CD4-positive, alpha-beta T cell treated with Interleukin-4 for 1 hour (primary cell): ENCODE results near the gene MAP3K7.
A peak's percentile ranks its signal among the peaks of the same experiment; 100 is the strongest.
"Not testable (repeated sequence)": the region's sequence is repeated elsewhere in the genome, so short reads cannot be mapped to it uniquely, and the experiment has no call there.

ENCODE experiments used
- DNase-seq, 2 donors: peaks; one replicate each; pipeline ENCODE4 v3.0.0-alpha.2; 2020 to 2022

MAP3K7 gene

DNA sequence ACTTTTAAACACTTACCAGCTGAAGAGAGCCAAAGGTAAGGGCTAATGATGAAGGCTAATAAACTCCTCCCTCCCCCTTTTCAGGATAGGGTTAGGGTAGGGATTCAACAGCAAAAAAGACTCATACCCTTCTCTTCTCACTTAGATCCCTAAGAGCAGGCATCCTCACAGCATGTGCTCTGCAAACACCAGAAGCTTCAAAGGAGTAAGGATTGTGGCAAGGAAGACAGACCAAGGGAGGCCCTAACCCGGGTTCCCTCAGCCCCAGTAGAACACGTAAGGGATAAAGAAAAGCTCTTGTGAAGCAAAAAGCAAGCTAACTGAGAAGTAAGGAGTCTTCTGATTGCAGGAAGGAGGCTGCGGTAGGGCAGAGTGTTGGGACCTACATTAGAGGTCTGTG lies 11.6 kb downstream of the MAP3K7 start:
- DNase-seq, result no peak

DNA sequence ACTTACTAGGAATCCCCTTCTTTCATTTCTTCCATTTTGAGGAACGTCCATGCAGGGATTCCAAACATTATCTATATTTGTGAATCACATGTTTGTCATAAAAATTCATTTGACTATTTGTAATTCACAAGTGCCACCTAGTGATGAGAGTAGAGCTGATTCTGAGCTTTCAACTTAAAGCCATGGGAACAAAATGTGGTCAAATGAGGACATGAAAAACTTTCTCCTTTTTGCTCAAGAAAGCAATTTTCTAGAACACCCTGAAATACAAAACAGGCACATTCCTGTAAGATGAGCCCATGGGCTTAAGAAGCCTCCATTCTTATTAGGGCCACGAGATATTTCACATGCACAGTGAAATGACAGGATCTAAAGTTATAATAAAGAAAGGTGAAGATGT lies 12.3 kb downstream of the MAP3K7 start:
- no peak for DNase-seq

DNA sequence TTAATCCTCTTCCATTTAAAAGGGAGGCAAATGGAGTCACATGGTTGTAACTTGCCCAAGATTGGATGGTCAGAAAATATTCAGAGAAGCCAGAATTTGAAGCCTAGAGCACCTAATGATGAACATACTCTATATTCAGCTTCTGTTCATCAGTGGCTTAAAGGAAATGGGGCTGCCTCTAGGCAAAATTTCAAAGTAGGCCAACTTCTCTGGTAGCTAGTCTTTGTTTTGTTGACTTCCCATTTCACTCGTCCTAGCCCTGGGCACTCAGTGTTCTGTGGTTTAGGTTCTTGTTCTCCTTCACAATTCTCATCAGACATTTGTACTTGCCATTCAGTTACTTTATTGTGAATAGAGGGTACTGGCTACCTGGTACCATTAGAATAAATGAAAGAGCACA lies 13.2 kb downstream of the MAP3K7 start:
- no peak for DNase-seq

DNA sequence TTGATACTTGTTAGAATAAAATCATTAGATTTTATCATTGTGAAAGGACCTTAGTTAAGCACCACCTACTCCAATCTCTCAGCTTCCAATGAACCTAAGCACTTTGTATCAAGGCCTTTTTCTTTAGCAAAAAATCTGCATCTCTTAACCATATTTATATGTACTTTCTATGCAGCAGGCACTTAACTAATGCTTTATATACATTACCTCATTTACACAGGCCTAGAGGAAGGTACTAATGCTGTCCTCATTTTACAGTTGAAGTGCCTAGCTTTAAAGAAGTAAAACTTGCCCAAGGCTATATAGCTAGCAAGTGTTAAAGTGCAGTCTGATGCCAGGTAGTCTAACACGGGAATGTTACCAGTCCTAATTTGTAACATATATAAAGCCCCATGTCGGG lies 14.0 kb downstream of the MAP3K7 start:
- no peak for DNase-seq

DNA sequence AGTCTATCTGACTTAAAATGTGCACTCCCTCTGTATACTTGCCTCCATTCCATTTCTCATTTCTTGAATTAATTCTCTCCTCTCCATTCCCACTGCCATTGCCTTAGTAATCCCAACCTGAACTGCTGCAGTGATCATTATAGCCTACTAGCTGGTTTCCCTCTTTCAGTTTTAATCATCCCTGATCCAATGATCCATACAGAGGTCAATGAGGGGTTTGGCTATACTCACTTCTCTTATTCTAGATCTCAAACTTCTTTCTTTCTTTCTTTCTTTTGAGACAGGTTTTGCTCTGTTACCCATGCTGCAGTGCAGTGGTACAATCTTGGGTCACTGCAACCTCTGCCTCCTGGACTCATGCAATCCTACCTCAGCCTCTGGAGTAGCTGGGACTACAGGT lies 17.6 kb downstream of the MAP3K7 start:
- no peak for DNase-seq

DNA sequence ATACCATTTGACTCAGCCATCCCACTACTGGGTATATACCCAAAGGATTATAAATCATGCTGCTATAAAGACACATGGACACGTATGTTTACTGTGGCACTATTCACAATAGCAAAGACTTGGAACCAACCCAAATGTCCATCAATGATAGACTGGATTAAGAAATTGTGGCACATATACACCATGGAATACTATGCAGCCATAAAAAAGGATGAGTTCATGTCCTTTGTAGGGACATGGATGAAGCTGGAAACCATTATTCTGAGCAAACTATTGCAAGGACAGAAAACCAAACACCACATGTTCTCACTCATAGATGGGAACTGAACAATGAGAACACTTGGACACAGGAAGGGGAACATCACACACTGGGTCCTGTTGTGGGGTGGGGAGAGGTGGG lies 19.2 kb downstream of the MAP3K7 start:
- not testable (repeated sequence) for DNase-seq

DNA sequence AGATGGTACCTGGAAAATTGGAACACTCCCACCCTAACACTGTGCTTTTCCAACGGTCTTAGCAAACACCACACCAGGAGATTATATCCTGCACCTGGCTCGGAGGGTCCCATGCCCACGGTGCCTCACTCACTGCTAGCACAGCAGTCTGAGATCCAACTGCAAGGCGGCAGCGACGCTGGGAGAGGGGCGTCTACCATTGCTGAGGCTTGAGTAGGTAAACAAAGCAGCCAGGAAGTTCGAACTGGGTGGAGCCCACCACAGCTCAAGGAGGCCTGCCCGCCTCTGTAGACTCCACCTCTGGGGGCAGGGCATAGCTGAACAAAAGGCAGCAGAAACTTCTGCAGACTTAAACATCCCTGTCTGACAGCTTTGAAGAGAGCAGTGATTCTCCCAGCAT lies 24.5 kb downstream of the MAP3K7 start:
- peak in 1 of 2 donors; percentile 29 for DNase-seq

DNA sequence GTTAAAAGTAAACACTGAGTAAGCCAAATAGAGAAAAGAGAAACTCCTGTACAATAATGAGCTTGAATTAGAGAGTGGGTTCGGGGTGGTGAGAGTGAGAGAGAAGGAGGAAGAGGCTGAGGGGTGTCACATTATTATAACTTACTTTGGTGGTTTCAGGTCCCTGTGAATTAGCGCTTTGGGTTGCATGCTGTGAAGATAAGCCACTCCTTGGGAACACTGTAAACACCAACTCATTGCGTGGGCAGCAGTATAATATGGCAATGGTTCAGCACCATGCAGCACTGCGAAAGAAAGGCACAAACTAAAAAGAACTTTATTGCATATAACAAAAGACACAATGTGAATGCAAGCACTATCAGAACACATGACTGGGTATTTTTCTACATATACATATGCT lies 26.9 kb downstream of the MAP3K7 start:
- no peak for DNase-seq

DNA sequence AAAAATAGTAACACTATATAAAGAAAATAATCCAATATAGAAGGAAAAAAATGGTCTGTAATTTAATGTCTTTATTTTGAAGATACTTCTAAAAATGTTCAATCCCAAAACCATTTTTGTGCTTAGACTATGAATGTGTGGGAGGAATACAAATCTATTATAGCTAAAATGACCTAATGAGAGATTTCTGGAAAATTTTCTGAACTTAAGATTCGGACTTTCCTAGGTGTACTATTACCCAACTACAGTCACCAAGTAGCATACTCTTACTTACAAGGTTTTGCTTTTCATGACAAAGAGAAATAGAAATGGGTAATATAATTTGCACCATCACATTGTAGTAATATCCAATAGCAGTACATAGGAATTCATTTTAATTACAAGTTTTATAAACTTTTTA lies 29.9 kb downstream of the MAP3K7 start:
- no peak for DNase-seq

DNA sequence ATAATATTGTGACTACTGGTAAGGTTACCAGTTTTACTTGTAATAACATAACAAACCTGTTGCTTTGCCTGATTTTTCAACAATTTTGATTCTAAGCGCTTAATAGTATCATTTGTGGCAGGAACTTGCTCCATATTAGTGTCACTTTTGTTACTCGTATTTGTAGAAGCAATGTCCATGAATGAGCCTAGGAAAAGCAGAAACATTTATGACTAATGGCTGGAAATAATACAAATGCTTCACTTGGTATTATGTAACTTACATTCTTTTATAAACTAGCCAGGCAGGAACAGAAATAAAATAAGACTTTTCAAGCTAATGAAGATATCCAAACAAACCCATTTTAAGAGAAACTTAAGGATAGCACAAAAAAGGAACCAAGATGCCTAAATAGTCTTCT lies 38.9 kb downstream of the MAP3K7 start:
- DNase-seq, result no peak

DNA sequence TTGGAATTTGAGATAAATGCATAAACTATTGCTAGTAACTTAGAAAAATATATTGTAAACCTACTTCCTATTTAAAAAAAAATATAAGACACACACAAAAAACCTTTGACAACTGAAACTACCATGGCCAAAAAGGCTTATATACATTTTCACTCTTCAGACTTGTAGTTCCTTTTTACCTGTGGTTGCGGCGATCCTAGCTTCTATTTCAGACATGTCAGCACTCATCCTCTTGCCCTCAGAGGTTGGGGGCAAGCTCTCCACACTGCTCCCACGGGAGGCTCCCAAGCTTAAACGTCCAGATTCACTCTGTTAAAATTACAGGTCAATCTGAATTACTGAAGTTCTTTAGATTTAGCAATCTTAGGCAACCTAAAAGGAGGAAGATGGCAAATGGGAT lies 39.8 kb downstream of the MAP3K7 start:
- no peak for DNase-seq

DNA sequence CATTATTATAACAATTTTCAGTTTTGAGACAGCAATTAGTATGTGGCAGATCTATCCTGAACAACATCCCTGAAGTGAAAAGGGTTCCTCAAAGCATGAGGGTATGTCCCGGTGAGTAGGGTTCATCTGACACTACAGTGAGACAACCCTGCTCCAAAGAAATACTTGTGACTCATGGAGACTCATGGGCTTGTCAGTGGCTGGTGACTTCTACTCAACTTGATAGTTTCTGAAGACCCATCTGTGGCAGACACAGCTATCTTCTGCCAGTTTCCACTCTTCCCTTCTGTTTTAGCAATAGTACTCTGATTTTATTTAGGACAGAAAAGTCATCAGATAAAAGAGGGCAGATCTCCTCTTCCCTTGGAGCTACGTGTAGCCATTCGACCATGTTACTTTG lies 41.4 kb downstream of the MAP3K7 start:
- DNase-seq, result no peak

DNA sequence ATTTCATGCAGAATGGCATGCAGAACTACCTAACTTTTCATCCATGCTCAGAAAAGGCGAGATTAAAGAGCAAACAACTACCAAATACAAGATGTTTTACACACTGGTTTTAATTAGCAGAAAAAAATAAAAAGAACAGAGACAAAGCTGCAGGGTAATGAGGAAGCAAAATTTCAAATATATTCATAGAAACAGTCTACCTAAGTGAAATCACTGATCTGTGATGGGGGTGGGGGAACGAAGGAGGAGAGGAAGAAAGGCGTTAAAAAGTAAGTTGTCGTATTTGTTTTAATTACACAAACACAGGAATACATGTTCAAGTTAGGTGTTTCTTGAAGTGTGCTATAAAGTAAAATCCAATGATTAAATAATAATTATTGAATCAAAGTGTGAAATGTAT lies 42.1 kb downstream of the MAP3K7 start:
- DNase-seq, result no peak

DNA sequence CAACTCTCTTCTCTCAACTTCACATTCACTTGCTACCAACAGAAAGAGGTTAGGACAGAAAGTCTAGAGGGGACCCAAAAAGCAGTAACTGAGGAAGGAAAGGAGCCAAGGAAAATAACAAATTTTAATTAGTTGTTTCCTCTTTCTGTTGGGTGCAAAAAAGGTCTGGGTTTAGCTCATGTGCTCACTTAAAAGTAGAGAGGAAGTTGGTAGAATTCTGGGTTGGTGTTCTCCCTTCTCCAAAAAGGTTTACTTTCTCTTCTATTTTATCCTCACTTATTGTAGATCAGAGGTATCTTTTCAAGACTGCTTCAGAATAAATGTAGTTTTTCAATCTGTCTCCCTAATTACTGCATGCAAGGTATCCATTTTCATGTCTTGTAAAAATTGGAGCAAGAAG lies 42.8 kb downstream of the MAP3K7 start:
- no peak for DNase-seq

DNA sequence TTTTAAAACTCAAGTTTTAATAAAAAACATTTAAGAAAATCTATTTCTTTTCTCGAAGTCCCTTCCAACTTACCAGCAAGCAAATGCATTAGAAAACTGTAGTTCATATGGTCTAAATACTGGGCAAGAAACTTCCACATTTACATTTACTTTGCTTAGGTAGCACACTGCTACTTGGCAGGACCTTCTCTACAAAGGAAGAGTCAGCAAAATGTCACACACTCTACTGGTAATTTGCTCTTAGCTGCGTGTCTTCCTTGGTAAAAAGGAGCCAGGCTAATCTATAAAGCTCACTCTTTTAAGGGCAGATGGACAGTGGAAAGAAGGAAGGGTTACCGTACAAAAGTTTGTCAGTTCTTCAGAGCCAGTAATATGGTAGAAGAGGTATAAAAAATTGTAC lies 45.7 kb downstream of the MAP3K7 start:
- DNase-seq, result no peak

DNA sequence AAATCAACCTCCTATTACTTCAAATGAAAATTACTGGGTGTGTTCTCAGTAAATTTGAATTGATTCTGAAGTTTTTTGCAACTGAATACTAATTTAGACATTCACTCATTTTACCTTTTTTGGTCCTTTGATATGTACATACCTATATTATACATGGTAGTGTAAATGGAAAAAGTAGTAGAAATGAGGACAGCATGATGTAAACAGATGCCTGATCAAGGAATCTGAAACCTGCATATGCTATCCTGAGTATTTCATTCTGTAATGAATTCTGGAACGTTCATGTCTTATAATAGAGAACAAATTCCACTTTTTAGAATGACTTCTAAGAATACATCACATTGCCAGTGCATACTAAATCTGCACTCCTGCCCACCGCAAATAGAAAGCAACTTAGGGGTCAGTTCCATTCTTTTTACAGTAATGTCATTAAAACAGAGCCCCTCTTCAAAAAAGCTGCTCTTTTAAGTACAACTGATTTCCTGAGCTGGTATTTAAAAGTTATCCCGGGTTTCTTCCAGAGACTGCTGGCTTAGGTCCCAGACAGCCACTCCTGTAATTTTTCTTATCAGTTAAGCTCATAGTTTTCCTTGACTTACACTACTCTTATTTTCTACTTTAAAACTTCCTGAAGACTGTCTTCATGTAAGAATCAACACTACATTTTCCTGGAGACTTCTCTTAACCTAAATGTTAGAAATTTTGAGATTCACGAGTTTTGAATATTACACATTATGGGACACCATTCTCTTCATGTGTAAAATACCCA lies 48.4 kb downstream of the MAP3K7 start:
- no peak for DNase-seq

DNA sequence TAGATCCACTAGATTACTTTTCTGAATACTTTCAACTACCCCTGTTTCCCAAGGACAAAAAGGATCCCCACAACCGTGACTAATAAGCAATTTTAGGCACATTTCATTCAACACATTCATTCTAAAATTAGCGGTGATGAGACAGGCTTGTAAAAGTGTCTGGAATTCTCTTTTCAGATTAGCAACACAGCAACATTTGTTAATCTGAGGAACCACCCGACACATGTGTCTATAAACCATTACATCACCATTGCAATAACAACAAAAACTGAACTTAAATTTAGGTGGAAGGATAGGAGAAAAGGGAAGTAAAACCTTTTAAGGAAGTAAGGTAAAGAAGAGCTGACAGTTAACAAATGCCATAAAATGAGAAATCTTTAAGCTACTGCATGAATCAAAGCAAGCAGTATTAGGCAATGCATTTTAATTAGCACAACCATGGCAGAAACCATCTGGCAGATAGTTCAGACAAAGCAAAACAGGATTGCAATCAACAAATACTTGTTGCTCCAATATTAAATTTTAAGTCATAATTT lies 49.1 kb downstream of the MAP3K7 start:
- DNase-seq, result peak; percentile 13 to 14

DNA sequence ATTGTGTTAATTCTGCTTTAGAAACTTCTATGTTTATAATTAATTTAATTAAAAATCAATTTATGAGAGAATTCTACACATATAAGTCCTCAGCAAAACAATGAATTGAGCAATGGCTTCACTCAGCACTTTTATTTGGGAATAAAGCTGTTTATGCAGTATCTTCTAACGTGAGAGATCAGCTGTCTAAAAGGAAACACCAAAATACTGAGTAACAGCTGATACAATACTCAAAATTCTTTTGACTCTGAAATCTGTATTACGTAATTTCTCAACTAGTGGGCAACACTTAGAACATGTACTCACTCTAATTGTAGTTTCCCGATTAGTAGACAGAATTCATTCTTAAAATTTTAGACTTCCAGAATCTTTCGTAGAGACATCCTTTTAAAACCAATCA lies 49.8 kb downstream of the MAP3K7 start:
- no peak for DNase-seq

DNA sequence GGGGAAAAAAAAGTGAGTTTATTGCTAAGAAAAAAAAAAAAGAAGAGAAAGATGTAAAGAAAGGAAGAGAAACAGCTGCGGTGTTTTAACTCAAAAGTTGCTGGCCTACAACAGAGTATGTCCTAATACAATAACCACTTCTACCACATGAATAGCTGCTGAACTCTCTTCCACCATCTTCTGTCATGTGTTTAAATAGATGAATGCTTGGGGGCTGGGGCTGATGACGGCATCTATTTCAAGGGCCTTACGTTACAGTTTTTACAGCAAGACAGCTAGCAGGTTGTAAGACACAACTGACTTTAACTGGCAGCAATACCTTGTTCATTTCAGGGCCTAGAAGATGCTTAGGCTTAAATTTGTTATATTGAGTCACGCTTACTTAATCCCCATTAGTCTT lies 50.4 kb downstream of the MAP3K7 start:
- DNase-seq, result no peak

DNA sequence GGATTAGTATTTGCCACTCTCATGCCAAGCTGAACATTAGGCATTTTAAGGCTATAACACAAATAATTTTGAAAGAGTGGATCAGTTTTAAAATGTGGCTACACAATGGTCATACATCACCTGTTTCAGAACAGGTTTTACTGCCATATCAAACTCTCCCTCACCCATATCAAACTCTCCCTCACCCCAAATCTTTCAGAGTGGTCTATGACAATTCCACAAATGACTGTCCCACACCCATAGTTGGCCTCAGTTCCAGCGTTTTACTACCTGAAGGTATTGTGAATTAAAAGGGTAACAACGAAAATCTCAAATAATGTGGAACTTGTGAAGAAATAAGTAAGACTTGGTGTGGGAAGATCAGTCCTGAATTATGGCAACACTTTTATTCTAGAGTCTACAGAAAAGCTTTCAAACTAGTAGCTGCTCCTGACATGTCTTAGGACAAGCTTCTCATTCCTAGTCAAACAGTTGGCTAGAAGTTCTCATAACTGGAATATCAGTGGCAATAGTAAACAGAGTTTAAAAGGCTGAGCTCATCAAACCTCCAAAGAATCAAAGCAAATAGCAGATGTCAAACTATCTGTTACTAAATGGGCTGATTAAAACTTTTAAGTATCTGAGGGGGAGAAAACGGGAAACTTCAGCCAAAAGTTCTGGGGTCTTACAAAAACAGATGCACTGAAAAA lies 52.4 kb downstream of the MAP3K7 start:
- no peak for DNase-seq

DNA sequence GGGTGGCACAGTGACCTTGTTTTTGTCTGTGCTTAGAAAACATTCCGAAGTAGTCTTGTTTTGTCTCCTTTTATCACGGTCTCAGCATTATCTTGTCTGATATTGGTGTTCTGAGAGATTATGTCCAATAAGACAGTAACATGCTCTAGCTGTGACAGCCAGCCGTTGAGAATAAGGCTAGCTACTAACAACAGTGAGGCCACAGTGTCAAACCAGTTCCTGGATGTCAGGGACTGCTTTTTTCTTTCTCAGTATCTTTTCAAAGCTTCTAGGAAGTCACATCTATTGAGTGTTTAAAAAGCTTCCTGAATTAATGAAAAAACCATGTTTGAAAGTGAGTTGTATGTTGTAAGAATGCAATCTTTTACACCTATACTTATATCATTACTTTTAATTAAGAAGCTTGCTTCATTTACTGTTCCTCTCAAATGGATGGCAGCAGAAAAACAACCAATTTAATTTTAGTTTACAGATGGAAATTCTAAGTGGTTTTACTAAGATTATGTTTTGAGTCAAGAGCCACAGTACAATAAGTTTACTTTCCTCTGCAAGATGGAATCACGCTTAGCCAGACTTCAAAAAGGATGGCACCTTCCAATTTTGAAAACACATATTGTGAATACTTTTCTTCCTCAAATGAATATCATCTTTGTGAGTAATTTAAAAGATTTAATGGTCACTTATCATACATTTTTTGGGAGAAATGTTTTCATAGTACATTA lies 53.1 kb downstream of the MAP3K7 start:
- DNase-seq, result no peak

DNA sequence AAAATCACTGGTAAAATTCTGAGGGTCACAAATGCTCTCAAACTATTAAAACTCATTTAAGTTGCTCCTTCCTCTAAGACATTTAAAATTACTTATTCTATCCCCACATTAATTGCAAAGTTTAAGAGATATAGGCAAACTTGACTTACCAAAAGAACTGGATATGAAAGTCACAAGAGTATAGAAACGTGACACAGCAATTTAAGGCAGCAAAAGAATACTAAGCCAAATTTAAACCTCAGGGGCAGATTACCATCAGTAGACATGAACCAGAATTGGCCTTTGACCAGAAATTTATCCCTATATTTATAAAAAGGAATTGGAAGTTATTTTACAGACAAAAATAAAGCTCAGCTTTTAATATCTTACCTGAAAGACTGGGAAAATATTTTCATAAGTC lies 56.0 kb downstream of the MAP3K7 start:
- DNase-seq, result no peak

DNA sequence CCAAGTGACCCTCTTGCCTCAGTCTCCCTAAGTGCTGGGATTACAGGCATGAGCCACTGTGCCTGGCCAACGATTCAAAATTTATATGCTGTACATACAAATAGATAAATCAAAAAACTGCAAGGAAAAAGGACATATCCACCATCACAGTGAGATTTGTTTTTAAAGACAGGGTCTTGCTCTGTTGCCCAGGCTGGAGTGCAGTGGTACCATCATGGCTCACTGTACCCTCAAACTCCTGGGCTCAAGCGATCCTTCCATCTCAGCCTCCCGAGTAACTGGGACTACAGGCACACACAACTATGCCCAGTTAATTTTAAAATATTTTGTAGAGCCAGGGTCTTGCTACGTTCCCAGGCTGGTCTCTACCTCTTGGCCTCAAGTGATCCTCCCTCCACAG lies 61.5 kb downstream of the MAP3K7 start:
- no peak for DNase-seq

DNA sequence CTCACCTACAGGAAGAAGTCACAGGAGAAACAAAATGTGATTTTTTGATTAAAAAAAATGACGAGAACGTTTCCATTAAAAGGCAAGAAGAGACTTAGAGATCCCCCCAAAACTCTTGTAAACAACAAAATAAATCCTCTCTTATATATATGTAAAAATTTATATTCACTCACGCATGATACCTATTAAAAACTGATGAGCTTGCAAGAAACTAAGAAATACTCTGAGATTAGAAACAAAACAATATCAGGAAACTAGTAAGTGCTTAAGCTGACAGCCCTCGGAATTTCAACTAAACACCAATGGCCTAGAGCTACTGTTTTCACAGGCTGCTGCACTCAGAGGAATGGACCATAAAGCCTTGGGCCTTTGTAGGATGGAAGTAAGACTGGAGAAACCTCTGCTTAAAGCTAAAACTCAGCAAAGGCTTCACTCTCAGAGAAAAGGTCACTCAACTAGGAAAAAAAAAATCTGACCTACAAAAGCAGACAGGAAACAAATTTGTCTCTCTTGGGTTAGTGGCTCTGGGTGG lies 63.0 kb downstream of the MAP3K7 start:
- DNase-seq, result no peak
